SK-N-SH (cell line): ENCODE data around the gene HMHB1. TPM values are rescaled to one million over a fixed set of nuclear protein-coding genes. Genes with fewer than 3 reads are reported as not detected.

Experiments
- CTCF ChIA-PET: fragments of 300-600, 350-600 bp; formaldehyde crosslinking; extraction: SDS; loops from one replicate; lab custom pipeline; 2021; lab: Yijun Ruan, JAX
- POLR2A ChIA-PET: fragments of 350-600 bp; sonication (Branson Sonifier 250); formaldehyde crosslinking; extraction: SDS; loops from one replicate; lab custom pipeline; 2020; ENCODE audit warnings: antibody characterized with exemption, inconsistent platforms; lab: Yijun Ruan, JAX
- DNase-seq: peaks from one replicate; pipeline ENCODE4 v3.0.0; 2012
- H2AFZ ChIP-seq: fragments of 200-600 bp; sonication (generic); 2 replicates; pipeline ENCODE4 v1.8.1; 2016; ENCODE audit warnings: antibody characterized with exemption, mild to moderate bottlenecking, low read depth
- H3F3A ChIP-seq: fragments of 200-600 bp; sonication (generic); replicated peaks from 2 replicates; pipeline ENCODE3; 2016; ENCODE audit warnings: antibody characterized with exemption, mild to moderate bottlenecking; ENCODE audit not compliant: insufficient read depth
- H3K27ac ChIP-seq, 2 experiments: fragments of 200-500 bp in 1 of 2; fragments of 200-600 bp in 1 of 2; sonication (Bioruptor generic) in 1 of 2; sonication (generic), shearing (Covaris generic) in 1 of 2; 2 replicates each; pipeline versions ENCODE4 v1.5.1 to v1.6.1; 2014 to 2016; ENCODE audit warnings: low read depth in 2 of 2, inconsistent platforms in 1 of 2, low read length in 1 of 2, mild to moderate bottlenecking in 1 of 2, mixed read lengths in 1 of 2
- H3K27me3 ChIP-seq: fragments of 200-600 bp; sonication (generic), shearing (Covaris generic); 2 replicates; pipeline ENCODE4 v1.6.1; 2016; ENCODE audit warnings: mixed run types; ENCODE audit not compliant: insufficient read depth
- H3K36me3 ChIP-seq, 2 experiments: fragments of 200-500 bp in 1 of 2; fragments of 200-600 bp in 1 of 2; sonication (Bioruptor generic) in 1 of 2; sonication (generic) in 1 of 2; replicated peaks in 1 of 2; 2 replicates each; pipeline versions ENCODE3 to v1.5.1; 2014 to 2016; ENCODE audit warnings: low read length in 1 of 2, mild to moderate bottlenecking in 1 of 2; ENCODE audit not compliant: insufficient read depth in 2 of 2, control insufficient read depth in 1 of 2
- H3K4me1 ChIP-seq, 2 experiments: fragments of 200-500 bp in 1 of 2; fragments of 200-600 bp in 1 of 2; sonication (Bioruptor generic) in 1 of 2; sonication (generic), shearing (Covaris generic) in 1 of 2; 2 replicates each; pipeline versions ENCODE4 v1.5.1 to v1.6.1; 2014 to 2016; ENCODE audit warnings: low read depth in 1 of 2, low read length in 1 of 2, mixed run types in 1 of 2; ENCODE audit not compliant: insufficient read depth in 2 of 2, control insufficient read depth in 1 of 2
- H3K4me2 ChIP-seq: fragments of 200-600 bp; sonication (generic), shearing (Covaris generic); 2 replicates; pipeline ENCODE4 v1.6.1; 2017; ENCODE audit warnings: mixed run types
- H3K4me3 ChIP-seq, 2 experiments: fragments of 200-500 bp in 1 of 2; fragments of 200-600 bp in 1 of 2; sonication (Bioruptor generic) in 1 of 2; sonication (generic), shearing (Covaris generic) in 1 of 2; 2 replicates each; pipeline versions ENCODE4 v1.5.1 to v1.8.1; 2014 to 2016; ENCODE audit warnings: low read depth in 2 of 2, inconsistent platforms in 1 of 2, low read length in 1 of 2, mild to moderate bottlenecking in 1 of 2, mixed read lengths in 1 of 2, moderate library complexity in 1 of 2
- H3K79me2 ChIP-seq: fragments of 200-600 bp; sonication (generic); 2 replicates; pipeline ENCODE4 v1.8.1; 2017; ENCODE audit warnings: mild to moderate bottlenecking; ENCODE audit not compliant: insufficient read depth
- H3K9ac ChIP-seq: fragments of 200-600 bp; sonication (generic); 2 replicates; pipeline ENCODE4 v1.6.1; 2017; ENCODE audit warnings: mixed run types
- H3K9me2 ChIP-seq: fragments of 200-600 bp; sonication (generic); 2 replicates; pipeline ENCODE4 v1.6.1; 2017; ENCODE audit warnings: mixed run types
- H3K9me3 ChIP-seq: fragments of 200-600 bp; sonication (generic); 2 replicates; pipeline ENCODE4 v1.6.1; 2017; ENCODE audit warnings: mixed run types, mild to moderate bottlenecking, moderate library complexity
- H4K20me1 ChIP-seq: fragments of 200-600 bp; sonication (generic); 2 replicates; pipeline ENCODE4 v1.6.1; 2017; ENCODE audit warnings: mild to moderate bottlenecking, mixed run types; ENCODE audit not compliant: insufficient read depth
- CHD2 ChIP-seq: fragments of 150-350 bp; IDR thresholded peaks from 2 replicates; pipeline ENCODE4 v1.6.1; 2018; ENCODE audit warnings: low read length; ENCODE audit not compliant: partially characterized antibody
- ELF1 ChIP-seq: IDR thresholded peaks from 2 replicates; pipeline ENCODE4 v1.4.0; 2012
- FOXM1 ChIP-seq: IDR thresholded peaks from 2 replicates; pipeline ENCODE4 v1.4.0; 2012; ENCODE audit warnings: low read depth, mild to moderate bottlenecking
- JUND ChIP-seq: IDR thresholded peaks from 2 replicates; pipeline ENCODE4 v1.4.0; 2012
- NRF1 ChIP-seq: IDR thresholded peaks from 2 replicates; pipeline ENCODE4 v1.6.1; 2012; ENCODE audit warnings: low read depth, mild to moderate bottlenecking, low read length
- POLR2AphosphoS5 ChIP-seq: IDR thresholded peaks from 2 replicates; pipeline ENCODE4 v1.6.1; 2012; ENCODE audit warnings: low read depth, low read length
- RAD21 ChIP-seq: IDR thresholded peaks from 2 replicates; pipeline ENCODE4 v1.6.1; 2012; ENCODE audit warnings: mild to moderate bottlenecking, low read length
- RFX5 ChIP-seq: IDR thresholded peaks from 2 replicates; pipeline ENCODE4 v1.6.1; 2012; ENCODE audit warnings: mild to moderate bottlenecking, improper control_type of control experiment, low read length
- SMC3 ChIP-seq: IDR thresholded peaks from 2 replicates; pipeline ENCODE4 v1.6.1; 2012; ENCODE audit warnings: low read depth, low read length, improper control_type of control experiment
- TAF1 ChIP-seq: IDR thresholded peaks from 2 replicates; pipeline ENCODE4 v1.6.1; 2012; ENCODE audit warnings: low read depth, mild to moderate bottlenecking, low read length, moderate library complexity, borderline replicate concordance
- TCF12 ChIP-seq: IDR thresholded peaks from 2 replicates; pipeline ENCODE4 v1.4.0; 2012
- YY1 ChIP-seq: IDR thresholded peaks from 2 replicates; pipeline ENCODE4 v1.4.0; 2012; ENCODE audit warnings: low read depth, mild to moderate bottlenecking
- WGBS: methylation state at CpG from one replicate; pipeline ENCODE4 v1.1.6; 2017; ENCODE audit warnings: low lambda C conversion rate; 5-methylcytosine and 5-hydroxymethylcytosine counted together
- polyA plus RNA-seq, 3 experiments: library from polyadenylated mRNA; depleted of rRNA; stranded (reverse); fragments of >200 nt; gene quantifications; 2 replicates each; pipeline ENCODE4 v1.2.3, GENCODE V29; 2012
- TF ChIP-seq, protein P1 (sequence below): fragments of 150-350 bp; IDR thresholded peaks from 2 replicates; pipeline ENCODE4 v1.6.1; 2016; ENCODE audit warnings: mild to moderate bottlenecking, low read depth, low read length
- TF ChIP-seq, protein P2 (sequence below): fragments of 200-600 bp; sonication (generic); IDR thresholded peaks from 2 replicates; pipeline ENCODE4 v1.6.1; 2017; ENCODE audit warnings: antibody characterized with exemption, mild to moderate bottlenecking, moderate library complexity
- TF ChIP-seq, protein P3 (sequence below): IDR thresholded peaks from 2 replicates; pipeline ENCODE4 v1.4.0; 2012; ENCODE audit warnings: low read depth, borderline replicate concordance
- TF ChIP-seq, protein P4 (sequence below): IDR thresholded peaks from 2 replicates; pipeline ENCODE4 v1.6.1; 2012; ENCODE audit warnings: mild to moderate bottlenecking, low read depth, low read length, moderate library complexity
- TF ChIP-seq, protein P5 (sequence below): fragments of 150-350 bp; IDR thresholded peaks from 2 replicates; pipeline ENCODE4 v1.6.1; 2017; ENCODE audit warnings: antibody characterized with exemption, low read length, low read depth, borderline replicate concordance

HMHB1 gene
- polyA plus RNA-seq, 1 of the 3 experiments (the other 2 are of a cell fraction): not detected

DNA sequence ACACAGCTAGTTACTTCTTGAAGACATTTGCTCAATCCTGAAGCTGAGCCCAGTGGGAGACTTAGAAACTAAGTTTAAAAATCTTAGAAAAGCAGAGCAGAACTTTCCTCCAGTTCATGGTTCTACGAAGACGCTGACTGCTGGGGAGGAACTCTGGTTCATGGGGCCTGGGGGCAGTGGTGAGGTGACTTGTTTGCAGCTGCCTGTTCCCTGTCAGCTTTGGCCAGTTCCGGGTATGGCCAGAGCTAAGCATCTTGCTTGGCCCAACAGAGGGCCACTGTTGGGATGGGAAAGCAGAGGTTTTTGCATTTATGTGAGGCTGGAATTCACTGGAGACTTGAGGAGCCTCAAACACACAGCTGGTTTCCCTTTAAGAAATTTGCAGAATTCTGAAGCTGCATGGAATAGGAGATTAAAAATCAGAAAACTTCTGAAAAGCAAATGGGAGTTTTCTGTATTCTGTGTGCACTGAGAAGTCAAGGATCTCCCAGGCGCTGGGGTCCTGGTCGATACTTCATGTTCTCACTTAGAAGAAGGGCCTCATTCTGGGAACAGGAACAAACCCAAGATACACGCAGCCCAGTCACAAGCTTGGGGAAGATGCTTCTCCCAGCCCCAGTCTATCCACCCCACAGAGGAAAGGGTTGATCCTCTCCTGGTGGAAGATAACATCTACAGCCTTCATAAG lies 10.6 kb upstream of the HMHB1 start:
- no peaks in the 10 kb centered on the region for H3K9me2 ChIP-seq
- CTCF ChIA-PET: interaction anchor here (1.3 kb wide), 1 partner anchor 24 kb away, joined by 4 read pairs; no protein-coding TSS in a partner anchor
- no peak for DNase-seq
- no peaks in the 10 kb centered on the region for H3K27me3 ChIP-seq
- no peaks in the 10 kb centered on the region for H3K79me2 ChIP-seq
- H3K4me3 ChIP-seq: no peak overlapping the region
- POLR2A ChIA-PET: interaction anchor here (0.8 kb wide), 1 partner anchor 398 kb away, joined by 4 read pairs; the partner anchor contains the start of gene NR3C1
- H3K9me3 ChIP-seq: no peaks in the 10 kb centered on the region
- no peaks in the 10 kb centered on the region for H4K20me1 ChIP-seq
- H3K4me1 ChIP-seq: peaks cover 0 to 2% of the 10 kb centered on the region in 2 experiments; a peak in 1 of 4 replicates
- H2AFZ ChIP-seq: no peak overlapping the region
- TF ChIP-seq, protein P1, sequence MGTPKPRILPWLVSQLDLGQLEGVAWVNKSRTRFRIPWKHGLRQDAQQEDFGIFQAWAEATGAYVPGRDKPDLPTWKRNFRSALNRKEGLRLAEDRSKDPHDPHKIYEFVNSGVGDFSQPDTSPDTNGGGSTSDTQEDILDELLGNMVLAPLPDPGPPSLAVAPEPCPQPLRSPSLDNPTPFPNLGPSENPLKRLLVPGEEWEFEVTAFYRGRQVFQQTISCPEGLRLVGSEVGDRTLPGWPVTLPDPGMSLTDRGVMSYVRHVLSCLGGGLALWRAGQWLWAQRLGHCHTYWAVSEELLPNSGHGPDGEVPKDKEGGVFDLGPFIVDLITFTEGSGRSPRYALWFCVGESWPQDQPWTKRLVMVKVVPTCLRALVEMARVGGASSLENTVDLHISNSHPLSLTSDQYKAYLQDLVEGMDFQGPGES: no peak
- TF ChIP-seq YY1 (no peak), TCF12 (no peak), JUND (no peak), ELF1 (no peak), POLR2AphosphoS5 (no peak), TAF1 (no peak), SMC3 (no peak), RAD21 (no peak), FOXM1 (no peak), CHD2 (no peak), RFX5 (no peak), NRF1 (no peak)
- TF ChIP-seq, protein P2, sequence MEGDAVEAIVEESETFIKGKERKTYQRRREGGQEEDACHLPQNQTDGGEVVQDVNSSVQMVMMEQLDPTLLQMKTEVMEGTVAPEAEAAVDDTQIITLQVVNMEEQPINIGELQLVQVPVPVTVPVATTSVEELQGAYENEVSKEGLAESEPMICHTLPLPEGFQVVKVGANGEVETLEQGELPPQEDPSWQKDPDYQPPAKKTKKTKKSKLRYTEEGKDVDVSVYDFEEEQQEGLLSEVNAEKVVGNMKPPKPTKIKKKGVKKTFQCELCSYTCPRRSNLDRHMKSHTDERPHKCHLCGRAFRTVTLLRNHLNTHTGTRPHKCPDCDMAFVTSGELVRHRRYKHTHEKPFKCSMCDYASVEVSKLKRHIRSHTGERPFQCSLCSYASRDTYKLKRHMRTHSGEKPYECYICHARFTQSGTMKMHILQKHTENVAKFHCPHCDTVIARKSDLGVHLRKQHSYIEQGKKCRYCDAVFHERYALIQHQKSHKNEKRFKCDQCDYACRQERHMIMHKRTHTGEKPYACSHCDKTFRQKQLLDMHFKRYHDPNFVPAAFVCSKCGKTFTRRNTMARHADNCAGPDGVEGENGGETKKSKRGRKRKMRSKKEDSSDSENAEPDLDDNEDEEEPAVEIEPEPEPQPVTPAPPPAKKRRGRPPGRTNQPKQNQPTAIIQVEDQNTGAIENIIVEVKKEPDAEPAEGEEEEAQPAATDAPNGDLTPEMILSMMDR: no peak
- TF ChIP-seq, protein P3, sequence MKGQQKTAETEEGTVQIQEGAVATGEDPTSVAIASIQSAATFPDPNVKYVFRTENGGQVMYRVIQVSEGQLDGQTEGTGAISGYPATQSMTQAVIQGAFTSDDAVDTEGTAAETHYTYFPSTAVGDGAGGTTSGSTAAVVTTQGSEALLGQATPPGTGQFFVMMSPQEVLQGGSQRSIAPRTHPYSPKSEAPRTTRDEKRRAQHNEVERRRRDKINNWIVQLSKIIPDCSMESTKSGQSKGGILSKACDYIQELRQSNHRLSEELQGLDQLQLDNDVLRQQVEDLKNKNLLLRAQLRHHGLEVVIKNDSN: no peak
- TF ChIP-seq, protein P4, sequence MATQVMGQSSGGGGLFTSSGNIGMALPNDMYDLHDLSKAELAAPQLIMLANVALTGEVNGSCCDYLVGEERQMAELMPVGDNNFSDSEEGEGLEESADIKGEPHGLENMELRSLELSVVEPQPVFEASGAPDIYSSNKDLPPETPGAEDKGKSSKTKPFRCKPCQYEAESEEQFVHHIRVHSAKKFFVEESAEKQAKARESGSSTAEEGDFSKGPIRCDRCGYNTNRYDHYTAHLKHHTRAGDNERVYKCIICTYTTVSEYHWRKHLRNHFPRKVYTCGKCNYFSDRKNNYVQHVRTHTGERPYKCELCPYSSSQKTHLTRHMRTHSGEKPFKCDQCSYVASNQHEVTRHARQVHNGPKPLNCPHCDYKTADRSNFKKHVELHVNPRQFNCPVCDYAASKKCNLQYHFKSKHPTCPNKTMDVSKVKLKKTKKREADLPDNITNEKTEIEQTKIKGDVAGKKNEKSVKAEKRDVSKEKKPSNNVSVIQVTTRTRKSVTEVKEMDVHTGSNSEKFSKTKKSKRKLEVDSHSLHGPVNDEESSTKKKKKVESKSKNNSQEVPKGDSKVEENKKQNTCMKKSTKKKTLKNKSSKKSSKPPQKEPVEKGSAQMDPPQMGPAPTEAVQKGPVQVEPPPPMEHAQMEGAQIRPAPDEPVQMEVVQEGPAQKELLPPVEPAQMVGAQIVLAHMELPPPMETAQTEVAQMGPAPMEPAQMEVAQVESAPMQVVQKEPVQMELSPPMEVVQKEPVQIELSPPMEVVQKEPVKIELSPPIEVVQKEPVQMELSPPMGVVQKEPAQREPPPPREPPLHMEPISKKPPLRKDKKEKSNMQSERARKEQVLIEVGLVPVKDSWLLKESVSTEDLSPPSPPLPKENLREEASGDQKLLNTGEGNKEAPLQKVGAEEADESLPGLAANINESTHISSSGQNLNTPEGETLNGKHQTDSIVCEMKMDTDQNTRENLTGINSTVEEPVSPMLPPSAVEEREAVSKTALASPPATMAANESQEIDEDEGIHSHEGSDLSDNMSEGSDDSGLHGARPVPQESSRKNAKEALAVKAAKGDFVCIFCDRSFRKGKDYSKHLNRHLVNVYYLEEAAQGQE: no peak
- TF ChIP-seq, protein P5, sequence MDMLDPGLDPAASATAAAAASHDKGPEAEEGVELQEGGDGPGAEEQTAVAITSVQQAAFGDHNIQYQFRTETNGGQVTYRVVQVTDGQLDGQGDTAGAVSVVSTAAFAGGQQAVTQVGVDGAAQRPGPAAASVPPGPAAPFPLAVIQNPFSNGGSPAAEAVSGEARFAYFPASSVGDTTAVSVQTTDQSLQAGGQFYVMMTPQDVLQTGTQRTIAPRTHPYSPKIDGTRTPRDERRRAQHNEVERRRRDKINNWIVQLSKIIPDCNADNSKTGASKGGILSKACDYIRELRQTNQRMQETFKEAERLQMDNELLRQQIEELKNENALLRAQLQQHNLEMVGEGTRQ: no peak
- WGBS: 92% methylated on average over 6 of the region's 6 CpGs
- no peak overlapping the region for H3K4me2 ChIP-seq
- no peaks in the 10 kb centered on the region for H3F3A ChIP-seq
- H3K9ac ChIP-seq: no peak overlapping the region
- H3K36me3 ChIP-seq: no peaks in the 10 kb centered on the region
- no peak overlapping the region for H3K27ac ChIP-seq
